G401 (cell line): ENCODE results near the gene ARF1. TPM values are rescaled to one million over a fixed set of nuclear protein-coding genes. Genes with fewer than 3 reads are reported as not detected.
"Not testable (repeated sequence)": the region's sequence is repeated elsewhere in the genome, so short reads cannot be mapped to it uniquely, and the experiment has no call there.

Experiments
- DNase-seq: peaks from one replicate; pipeline ENCODE4 v3.0.0-alpha.2; 2015; ENCODE audit warnings: low spot score
- in situ Hi-C: cut with HindIII; loops from 2 replicates; pipeline ENCODE4 v1.10.0; 2016; ENCODE audit warnings: low sequenced_read_pairs, mixed read lengths
- total RNA-seq: library from RNA; depleted of rRNA; stranded (reverse); fragments of >200 nt; shearing (Covaris generic); gene quantifications from 2 replicates; pipeline ENCODE4 v1.2.3, GENCODE V29; 2014

Gene ARF1
- total RNA-seq, 1 experiment from 2014 or later = 328 TPM

DNA sequence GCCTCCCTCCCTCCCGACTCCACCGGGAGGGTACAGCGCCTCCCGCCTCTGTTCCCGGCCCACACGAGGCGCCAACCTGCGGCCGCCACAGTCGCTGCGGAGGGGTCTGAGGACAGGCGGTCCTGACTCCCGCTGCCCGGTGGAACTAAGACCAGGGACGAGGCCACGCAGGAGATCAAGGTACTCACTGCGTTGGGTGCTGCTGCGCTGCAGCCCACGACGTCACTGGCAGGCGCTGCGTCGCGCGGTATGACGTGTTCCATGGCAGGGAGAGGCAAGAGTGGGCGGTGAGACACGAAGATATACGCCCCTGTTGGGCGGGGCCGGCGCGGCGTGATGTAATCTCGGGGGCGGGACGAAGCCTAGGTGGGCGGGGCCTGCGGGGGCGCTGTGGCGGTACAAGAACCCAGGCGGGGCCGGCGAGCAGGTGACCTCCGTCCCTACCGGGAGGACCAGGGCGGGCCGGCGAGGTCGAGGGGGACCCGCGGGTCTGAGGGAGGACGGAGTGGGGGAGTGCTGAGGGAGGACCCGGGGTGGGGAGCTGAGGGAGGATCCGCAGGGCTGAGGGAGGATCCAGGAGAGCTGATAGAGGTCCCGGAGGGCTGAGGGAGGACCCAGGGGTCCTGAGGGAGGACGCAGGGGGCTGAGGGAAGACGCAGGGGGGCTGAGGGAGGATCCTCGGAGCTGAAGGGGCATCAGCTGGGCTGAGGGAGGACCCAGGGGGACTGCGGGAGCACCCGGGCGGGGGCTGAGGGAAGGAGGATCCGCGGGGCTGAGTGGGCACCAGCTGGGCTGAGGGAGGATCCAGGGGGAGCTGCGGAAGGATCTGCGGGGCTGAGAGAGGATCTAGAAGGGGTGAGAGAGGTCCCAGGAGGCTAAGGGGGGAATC is 26.8 kb downstream of the ARF1 start, which contains the start of gene MRPL55:
Gene MRPL55 (minus strand): TSS at position 227 of the 889 bp plus-strand sequence. CDS start 1,039 bp downstream, outside the sequence.
- peak; percentile 99 for DNase-seq
- in situ Hi-C loops = loop anchor here (5.0 to 10.0 kb wide), 2 partner anchors 58 to 135 kb away; partner anchors contain the start of gene IBA57

DNA sequence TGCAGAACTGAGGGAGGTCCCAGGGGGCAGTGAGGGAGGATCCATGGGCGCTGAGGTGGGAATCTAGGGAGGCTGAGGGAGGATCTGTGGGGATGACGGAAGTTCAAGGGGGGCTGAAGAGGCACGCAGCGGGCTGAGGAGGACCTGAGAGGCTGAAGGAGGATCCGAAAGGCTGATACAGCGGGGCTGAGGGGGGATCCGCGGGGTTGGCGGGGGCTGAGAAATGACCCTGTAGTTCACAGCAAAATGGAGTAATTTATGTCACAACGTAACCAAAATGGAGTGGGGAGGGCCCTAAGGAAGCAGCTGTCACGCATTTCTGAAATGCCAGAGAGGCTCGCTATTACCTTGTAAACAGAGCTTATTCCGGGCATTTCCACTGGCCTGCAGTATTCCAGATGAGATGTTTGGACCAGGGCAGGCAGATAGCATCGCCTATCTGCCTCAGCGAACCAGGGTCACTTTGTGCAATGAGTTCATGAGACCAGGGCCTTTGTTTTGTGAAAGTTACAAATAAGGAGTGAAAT is 27.5 kb downstream of the ARF1 start:
- peak; percentile 56 for DNase-seq
- in situ Hi-C loops = loop anchor here (5.0 to 10.0 kb wide), 2 partner anchors 57 to 135 kb away; partner anchors contain the start of gene IBA57

DNA sequence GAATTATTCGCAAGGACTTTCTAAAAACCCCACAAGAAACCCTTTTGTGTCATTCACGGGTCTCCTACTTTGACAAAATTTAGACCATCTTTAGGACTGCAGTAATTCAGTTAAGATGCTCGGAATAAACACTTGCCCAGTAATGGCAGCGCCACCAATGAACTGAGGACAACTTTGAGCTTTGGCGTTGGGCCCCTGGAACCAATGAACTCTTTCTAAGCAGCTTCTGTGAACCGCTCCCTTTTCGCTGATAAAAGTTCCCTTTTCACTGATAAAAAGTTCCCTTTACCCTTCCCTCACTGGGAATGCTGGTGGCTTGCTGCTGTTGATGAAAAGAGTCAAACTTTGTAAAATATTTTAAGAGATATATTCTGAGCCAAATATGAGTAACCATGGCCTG is 28.0 kb downstream of the ARF1 start:
- in situ Hi-C loops = no loop called here
- DNase-seq = no peak

DNA sequence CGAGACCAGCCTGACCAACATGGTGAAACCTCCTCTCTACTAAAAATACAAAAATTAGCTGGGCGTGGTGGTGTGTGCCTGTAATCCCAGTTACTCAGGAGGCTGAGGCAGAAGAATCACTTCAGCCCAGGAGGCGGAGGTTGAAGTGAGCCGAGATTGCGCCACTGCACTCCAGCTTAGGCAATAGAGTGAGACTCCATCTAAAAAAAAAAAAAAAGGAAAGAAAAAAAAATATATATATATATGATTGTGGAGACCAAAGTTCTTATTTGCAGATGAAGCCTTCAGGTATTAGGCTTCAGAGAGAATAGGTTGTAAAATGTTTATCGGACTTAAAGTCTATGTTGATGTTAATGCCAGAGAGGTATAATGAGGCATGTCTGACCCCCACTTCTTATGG is 28.8 kb downstream of the ARF1 start:
- DNase-seq, in situ Hi-C loops: not testable (repeated sequence)

DNA sequence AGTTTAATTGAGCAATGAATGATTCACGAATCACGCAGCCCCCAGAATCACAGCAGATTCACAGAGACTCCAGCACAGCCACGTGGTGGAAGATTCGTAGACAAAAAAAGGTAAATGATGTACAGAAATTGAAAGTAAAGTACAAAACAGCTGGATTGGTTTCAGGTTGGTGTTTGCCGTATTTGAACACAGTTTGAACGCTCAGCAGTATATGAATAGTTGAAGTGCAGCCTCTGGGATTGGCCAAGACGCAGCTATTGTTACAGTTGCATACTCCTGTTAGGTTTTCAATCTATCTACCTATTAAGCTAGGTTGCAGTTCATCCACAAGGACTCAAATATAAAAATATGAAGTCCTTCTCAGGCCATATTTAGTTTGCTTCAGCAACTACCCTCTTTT is 29.7 kb downstream of the ARF1 start:
- DNase-seq = no peak
- in situ Hi-C loops = no loop called here

DNA sequence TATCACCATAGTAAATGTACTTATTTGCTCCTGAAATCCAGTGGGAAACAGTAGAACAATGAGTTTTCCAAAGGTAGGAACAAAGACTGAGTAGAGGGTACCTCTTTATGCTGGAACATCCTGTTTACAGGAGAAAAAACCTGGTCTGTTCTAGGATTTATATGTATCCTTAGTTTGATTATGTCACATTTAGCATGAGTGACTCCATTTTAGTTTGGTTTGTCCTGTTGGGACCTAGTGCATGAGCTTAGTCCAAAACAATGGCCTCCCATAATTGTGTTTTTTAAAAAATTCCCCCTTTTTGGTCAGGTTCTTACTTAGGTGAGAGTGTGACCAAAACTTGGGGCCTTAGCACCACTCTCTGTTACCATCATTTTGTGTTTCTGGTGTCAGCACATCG is 30.1 kb downstream of the ARF1 start:
- DNase-seq = no peak
- in situ Hi-C loops = no loop called here

DNA sequence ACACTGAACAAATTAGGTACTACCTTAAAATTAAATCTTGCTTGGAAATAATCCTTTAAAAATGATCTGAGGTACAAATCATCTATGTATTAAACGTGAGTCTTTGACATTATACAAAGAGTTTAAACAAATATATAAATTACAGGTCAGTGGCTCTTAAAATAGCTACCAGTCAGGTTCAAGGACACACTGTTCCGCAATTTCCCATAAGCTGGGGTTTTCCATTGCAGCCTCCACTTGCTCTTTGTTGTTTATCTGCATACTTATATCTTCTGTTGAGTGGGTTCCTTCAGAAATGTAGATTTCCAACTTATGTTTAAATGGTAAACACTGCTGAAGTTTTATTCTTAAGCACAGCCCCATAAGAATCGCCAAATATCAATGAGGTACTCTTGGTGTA is 32.3 kb downstream of the ARF1 start:
- no peak for DNase-seq
- in situ Hi-C loops = no loop called here

DNA sequence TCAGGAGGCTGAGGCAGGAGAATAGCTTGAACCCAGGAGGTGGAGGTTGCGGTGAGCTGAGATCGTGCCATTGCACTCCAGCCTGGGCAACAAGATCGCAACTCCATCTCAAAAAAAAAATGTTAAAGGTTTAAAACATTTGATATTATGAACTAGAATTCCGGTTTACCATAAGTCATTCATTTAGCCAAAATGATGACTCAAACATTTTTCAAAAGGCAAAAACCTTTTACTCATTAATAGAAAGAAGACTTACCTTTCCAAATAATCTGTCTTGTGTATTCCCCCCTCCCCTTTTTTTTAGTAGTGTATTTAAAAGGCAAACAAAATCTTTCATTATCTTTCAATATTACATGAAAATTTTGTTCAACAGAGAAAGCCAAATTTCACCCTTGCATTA is 34.8 kb downstream of the ARF1 start:
- in situ Hi-C loops = no loop called here
- DNase-seq = no peak

DNA sequence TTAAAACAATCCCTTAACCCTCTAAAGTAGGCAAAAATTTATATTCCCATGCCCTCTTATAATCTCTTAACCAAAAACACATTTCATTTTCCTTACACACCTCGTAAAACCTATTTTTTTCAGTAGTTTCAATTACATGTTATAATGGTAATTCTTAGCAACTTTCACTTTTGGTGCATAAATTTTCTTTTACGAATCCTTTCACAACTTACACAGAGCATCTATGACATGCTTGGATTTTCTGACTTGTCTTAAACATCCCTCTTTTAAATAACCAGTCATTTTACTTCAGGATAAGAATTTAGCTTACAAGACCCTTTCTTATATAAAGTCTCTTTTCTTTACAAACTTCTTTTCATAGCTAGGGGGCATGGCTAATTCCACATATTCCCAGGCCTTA is 35.5 kb downstream of the ARF1 start:
- in situ Hi-C loops = no loop called here
- DNase-seq = no peak

DNA sequence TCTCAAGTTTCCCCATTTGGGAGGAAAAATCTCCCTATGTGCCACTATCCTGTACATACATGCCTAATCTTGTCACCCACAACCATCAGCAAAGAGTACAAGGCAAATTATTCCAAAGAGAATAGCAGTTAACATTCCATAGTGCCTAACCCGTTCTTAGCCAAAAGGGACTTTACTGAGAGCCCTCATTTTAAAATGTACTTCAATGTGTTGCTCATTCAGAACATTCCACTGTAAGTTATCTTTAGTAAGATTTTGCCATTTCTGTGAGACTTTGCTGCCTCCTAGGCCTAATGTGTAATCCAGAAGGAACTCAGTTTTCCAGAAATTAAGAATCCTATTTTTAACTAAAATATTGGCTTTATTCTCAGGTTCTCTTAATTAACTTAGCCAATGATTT is 37.8 kb downstream of the ARF1 start:
- DNase-seq = no peak
- in situ Hi-C loops = loop anchor here (10.0 kb wide), 1 partner anchor 64 kb away; no protein-coding TSS in a partner anchor

DNA sequence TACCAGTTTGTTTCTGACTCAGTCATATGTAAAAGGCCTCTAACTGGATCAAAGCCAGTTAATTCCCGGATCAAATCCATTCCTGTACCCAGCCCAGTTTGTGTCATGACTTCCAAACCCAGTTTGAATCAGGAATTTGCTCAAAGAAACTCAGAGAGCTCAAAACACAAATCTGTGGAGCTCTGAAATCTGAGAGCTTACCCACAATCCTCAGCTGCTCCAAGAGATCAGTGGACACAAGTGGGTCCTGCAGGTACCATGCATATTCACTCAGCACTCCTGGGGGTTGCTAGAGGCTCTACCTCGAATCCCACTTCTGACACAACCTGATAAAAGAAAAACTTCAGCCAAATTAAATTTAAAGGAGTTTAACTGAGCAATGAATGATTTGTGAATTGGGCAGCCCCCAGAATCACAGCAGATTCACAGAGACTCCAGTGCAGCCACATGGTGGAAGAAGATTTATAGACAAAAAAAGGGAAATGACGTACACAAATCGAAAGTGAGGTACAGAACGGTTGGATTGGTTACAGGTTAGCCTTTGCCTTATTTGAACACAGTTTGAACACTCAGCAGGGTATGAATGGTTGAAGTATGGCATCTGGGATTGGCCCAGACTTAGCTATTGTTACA is 38.5 kb downstream of the ARF1 start:
- in situ Hi-C loops = loop anchor here (10.0 kb wide), 1 partner anchor 64 kb away; no protein-coding TSS in a partner anchor

DNA sequence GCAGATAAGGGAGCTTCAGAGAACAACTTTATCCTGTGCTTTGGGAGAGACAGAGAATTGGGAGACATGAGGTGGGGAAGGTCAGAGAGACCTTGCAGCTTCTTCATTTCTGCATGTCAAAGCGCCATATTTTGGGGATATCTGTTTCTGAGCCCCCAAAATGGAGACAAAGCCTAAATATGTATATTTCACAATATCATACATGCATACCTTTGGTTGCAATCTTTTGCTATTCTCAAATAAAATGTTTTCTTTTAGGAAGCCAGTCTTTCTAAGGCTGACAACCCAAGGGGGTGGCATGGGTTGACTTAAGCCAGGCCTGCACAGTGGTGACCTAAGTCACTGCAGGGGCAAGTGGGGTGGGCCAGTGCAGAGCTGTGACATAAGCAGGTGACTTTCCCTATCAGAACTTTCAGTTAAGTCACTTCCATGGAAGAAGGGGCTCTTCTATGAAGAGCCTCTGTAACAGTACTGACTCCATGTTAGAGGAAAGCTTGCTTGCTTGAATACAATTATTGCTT is 40.5 kb downstream of the ARF1 start:
- in situ Hi-C loops = loop anchor here (10.0 kb wide), 1 partner anchor 62 kb away; no protein-coding TSS in a partner anchor
- DNase-seq = no peak

More for the DNA sequence above, 38.5 kb downstream of the ARF1 start:
- DNase-seq = no peak

DNA sequence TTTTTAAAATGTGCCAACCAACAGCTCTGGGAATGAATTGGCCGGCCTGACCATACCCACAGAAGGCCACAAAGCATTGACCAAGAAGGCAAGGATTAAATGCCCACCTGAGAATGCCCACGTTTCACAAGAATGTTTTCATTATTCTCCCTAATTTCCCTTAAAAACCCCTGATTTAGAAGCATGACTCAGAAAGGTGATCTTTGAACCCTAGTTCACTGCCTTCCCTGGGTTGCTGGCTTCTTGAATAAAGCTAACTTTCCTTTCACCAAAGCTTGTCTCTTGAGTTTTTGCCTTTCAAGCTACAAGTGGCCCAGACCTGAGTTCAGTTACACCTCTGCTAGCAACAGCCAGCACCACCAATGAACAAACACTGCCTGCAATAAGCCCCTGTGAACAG is 41.0 kb downstream of the ARF1 start:
- in situ Hi-C loops = loop anchor here (10.0 kb wide), 1 partner anchor 61 kb away; no protein-coding TSS in a partner anchor
- DNase-seq = no peak

DNA sequence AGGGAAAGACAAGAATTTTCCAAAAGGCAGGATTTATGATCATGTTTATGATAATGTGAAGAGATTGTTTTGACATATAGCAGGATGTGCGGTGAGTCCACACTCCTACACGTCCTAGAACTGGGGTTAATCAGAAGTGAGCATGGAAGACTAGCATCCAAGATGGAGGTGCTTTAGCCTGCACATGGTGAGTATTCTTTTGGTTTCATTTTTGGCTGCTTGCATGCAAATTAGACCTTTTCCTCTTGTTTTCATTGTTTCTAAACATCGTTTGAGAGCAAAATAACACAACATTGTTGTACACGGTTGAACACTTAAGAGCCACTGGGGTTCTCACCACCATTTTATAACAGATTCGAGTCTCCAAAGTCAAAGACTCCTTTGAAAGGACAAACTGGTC is 42.7 kb downstream of the ARF1 start:
- in situ Hi-C loops = loop anchor here (10.0 kb wide), 1 partner anchor 60 kb away; no protein-coding TSS in a partner anchor

DNA sequence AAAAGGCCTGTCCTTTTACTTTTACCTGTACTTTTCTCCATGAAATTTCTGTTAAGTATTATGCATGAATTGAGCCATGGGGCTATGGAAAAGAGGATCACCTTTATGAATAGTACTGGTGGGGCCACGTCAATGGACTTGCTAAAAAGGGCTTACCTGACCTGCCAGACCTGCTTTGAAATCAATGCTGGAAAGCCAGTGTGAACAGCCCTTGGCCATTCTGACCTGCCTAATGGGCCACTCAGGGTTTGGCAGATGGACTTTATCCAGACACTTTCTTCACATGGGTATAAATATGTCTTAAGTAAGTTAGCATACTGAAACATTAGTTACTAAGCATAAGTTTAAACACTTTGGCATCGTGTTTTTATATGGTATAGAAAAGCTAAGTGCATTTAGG is 49.3 kb downstream of the ARF1 start:
- no peak for DNase-seq
- in situ Hi-C loops = no loop called here

More for the DNA sequence above, 42.7 kb downstream of the ARF1 start:
- DNase-seq = no peak

DNA sequence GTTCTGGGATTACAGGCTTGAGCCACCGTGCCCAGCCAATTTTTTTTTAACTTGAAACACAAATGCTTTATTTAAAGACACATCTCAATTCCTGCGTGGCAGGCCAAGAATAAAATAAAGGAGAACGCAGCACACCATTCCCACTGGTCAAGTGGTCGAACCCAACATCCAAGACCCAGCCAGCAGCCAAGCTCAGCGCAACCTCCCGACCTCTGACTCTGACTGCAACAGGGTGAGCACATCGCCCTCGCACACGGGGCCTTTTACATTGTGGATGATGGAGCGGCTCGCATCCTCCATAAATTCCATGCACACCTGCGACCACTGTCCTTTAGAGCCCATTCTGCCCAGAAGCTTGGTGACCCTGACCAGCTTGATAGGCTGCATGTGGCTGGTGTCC is 52.1 kb downstream of the ARF1 start:
- in situ Hi-C loops = no loop called here
- DNase-seq = no peak

DNA sequence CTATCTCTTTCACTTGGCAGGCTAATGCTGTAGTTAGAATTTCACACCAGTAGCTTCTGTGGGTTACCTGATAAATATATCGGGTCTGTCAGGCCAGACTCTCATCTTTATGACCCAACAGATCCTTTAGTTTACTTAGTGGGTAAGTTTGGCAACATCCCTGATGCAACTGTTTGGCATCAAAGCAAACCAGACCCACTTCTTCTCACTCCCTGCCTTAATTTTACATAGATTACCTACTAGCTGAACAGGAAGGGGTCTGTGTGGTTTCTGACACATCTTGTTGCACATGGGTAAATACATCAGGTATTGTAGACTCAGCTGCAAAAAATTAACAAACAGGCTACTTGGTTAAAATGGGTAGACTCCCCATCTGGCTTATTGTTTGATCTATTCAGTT is 54.4 kb downstream of the ARF1 start:
- in situ Hi-C loops = no loop called here
- no peak for DNase-seq

DNA sequence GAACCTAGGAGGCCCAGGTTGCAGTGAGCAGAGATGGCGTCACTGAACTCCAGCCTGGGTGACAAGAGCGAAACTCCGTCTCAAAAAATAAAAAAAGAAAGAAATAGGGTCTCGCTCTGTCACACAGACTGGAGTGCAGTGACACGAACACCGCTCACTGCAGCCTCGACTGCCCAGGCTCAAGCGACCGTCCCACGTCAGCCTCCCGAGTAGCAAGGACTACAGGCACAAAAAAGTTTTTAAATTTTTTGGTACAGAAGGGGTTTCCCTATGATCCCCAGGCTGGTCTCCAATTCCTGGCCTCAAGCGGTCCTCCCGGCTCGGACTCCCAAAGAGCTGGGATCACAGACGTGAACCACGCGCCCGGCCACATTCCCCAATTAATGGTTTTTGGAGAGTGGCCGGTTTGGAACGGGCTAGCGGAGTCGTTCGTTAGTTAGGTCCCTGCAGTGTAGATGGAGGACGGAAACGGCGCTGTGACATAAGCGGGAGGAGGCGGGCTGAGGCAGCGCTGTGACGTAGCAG is 57.0 kb downstream of the ARF1 start:
- in situ Hi-C loops = no loop called here
- no peak for DNase-seq
